Liver (tissue), 3 donors: ENCODE data around the gene ZNF219.

ENCODE experiments used
- CTCF ChIP-seq: fragments of 150-350 bp; IDR thresholded peaks from 2 replicates; pipeline ENCODE4 v1.5.1; 2017; ENCODE audit warnings: improper control_type of control experiment, low read depth, low read length; ENCODE audit not compliant: missing input control
- RAD21 ChIP-seq, 2 donors: IDR thresholded peaks; 2 replicates each; pipeline ENCODE4 v1.6.1; 2016; ENCODE audit warnings: antibody characterized with exemption in 2 of 2, mild to moderate bottlenecking in 2 of 2
- donor health status: healthy.
- donor health status: healthy.

GRCh38 chr14:21109377-21110138 lies 11.1 kb upstream of the ZNF219 start:
- TF ChIP-seq CTCF (no peak), RAD21 (IDR thresholded peaks at IDR 0.05) (no peak)
